T follicular helper cell (primary cell): ENCODE data around the gene RTKN2.

Experiments
- DNase-seq: peaks from one replicate; pipeline ENCODE4 v3.0.0-alpha.2; 2020; ENCODE audit warnings: low read depth

RTKN2 gene

GRCh38 chr10:62225362-62225761 is 43.3 kb downstream of the RTKN2 start:
- no peak for DNase-seq

GRCh38 chr10:62224606-62225005 is 44.0 kb downstream of the RTKN2 start:
- no peak for DNase-seq

GRCh38 chr10:62217683-62218082 is 51.0 kb downstream of the RTKN2 start:
- no peak for DNase-seq

GRCh38 chr10:62214364-62214874 is 54.2 kb downstream of the RTKN2 start:
- no peak for DNase-seq

- no peak for DNase-seq
Observed at GRCh38 chr10:62205750-62206399, 62.8 kb downstream of the RTKN2 start.

GRCh38 chr10:62199584-62199983 is 69.1 kb downstream of the RTKN2 start:
- no peak for DNase-seq

- no peak for DNase-seq
Observed at GRCh38 chr10:62196528-62196927, 72.1 kb downstream of the RTKN2 start.

GRCh38 chr10:62195675-62195926 is 73.0 kb downstream of the RTKN2 start:
- DNase-seq: no peak

- no peak for DNase-seq
Observed at GRCh38 chr10:62194924-62195674, 73.5 kb downstream of the RTKN2 start.

GRCh38 chr10:62193479-62193878 is 75.2 kb downstream of the RTKN2 start:
- DNase-seq: no peak

GRCh38 chr10:62189131-62189530 is 79.5 kb downstream of the RTKN2 start:
- DNase-seq: no peak

GRCh38 chr10:62188021-62188616 is 80.5 kb downstream of the RTKN2 start:
- no peak for DNase-seq

GRCh38 chr10:62186999-62187675 is 81.5 kb downstream of the RTKN2 start:
- no peak for DNase-seq

- no peak for DNase-seq
Observed at GRCh38 chr10:62185919-62186692, 82.5 kb downstream of the RTKN2 start.

GRCh38 chr10:62183857-62184795 is 84.5 kb downstream of the RTKN2 start:
- no peak for DNase-seq

GRCh38 chr10:62183442-62183841 is 85.2 kb downstream of the RTKN2 start:
- peak; percentile 16 for DNase-seq

GRCh38 chr10:62182595-62182994 is 86.0 kb downstream of the RTKN2 start:
- DNase-seq: no peak

- DNase-seq: no peak
Observed at GRCh38 chr10:62182171-62182570, 86.5 kb downstream of the RTKN2 start.

- no peak for DNase-seq
Observed at GRCh38 chr10:62180677-62181076, 88.0 kb downstream of the RTKN2 start.

- DNase-seq: no peak
Observed at GRCh38 chr10:62178568-62178967, 90.1 kb downstream of the RTKN2 start.

- no peak for DNase-seq
Observed at GRCh38 chr10:62177111-62177510, 91.5 kb downstream of the RTKN2 start.
